C4-2B (cell line): ENCODE data around the gene SON.

ENCODE experiments used
- CTCF ChIP-seq: fragments of 450-650 bp; conservative IDR thresholded peaks from 2 replicates; pipeline ENCODE4 v1.5.1; 2017; ENCODE audit warnings: mild to moderate bottlenecking
- ZFX ChIP-seq: fragments of 450-650 bp; IDR thresholded peaks from 2 replicates; pipeline ENCODE4 v1.6.1; 2017

GRCh38 chr21:33550772-33551660, 8.2 kb downstream of the SON start:
- TF ChIP-seq CTCF (no peak), ZFX (no peak)
